NOMO-1 (cell line): ENCODE data around the gene APLN.

Experiments used
- DNase-seq, 2 experiments: peaks; one replicate each; lab custom pipeline; 2025; ENCODE audit not compliant: unreplicated experiment in 2 of 2; lab: John Stamatoyannopoulos, UW

APLN gene

GRCh38 chrX:129654652-129655546, at the start of gene APLN:
Gene APLN (minus strand): TSS chrX:129654956. CDS start chrX:129654630, 326 bp downstream.
- peak; percentile 1 to 22 for DNase-seq

GRCh38 chrX:129704491-129704890, 49.7 kb upstream of the APLN start:
- DNase-seq: no peak

DNA sequence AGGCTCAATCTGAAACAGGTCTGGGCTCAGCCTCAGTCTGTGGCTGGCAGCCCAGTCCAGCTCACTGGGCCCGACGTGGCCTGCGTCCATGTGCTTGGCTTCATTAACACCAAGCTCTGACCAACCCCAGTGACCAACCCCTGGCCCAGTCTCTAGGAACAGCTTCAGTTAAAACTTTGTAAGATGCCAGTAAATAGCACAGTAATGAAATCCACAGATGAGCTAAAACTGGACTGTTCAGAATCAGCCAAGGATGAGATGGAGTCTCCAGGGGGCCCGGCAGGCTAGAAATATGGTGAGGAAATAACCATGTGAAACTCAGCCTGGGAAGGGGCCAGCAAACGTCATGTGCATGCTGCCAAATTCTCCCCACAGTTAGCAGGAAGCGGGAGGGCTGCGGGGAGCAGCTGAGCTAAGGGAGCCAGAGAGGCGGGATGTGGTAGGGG, 46.9 kb upstream of the APLN start:
- no peak for DNase-seq

DNA sequence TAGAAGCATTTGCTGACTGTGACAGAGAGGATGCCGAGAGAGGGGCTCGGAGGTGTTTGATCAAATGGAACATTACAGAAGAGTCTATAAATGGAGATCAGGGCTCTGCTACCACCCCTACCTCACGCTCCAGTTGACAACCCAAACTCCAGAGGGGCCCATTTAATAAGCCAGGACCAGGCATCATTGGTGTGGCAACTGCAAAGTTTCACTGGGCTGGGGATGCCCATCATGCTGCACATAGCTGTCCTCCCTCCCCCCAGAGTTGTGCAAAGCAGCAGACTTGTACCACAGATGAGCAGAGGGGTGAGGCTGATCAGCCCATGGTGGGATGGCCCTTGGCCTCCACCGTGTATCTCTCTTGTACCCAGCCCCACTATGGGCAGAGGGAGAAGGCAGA, 45.8 kb upstream of the APLN start:
- no peak for DNase-seq

DNA sequence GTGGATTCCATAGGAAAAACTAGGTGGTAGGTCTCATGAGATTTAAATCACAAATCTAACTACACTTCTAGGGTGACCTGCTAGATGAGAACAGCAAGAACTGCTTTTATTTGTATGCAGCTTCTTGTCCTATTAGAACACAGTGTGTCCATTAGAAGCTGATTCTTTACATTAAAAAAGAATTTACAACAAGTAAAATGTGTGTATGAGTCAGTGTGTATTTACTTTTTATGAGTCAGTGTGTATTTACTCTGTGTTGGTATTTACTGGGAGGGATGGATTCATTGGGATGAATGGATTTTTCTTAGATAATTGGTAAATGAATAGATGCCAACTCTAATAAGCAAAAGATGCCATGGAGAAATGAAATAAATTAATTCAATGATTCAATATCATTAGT, 43.4 kb upstream of the APLN start:
- no peak for DNase-seq

- no peak for DNase-seq
Observed at GRCh38 chrX:129697204-129697829, 42.6 kb upstream of the APLN start.

- DNase-seq: no peak
Observed at GRCh38 chrX:129696463-129697155, 41.9 kb upstream of the APLN start.

- DNase-seq: no peak
Observed at GRCh38 chrX:129695937-129696336, 41.2 kb upstream of the APLN start.

DNA sequence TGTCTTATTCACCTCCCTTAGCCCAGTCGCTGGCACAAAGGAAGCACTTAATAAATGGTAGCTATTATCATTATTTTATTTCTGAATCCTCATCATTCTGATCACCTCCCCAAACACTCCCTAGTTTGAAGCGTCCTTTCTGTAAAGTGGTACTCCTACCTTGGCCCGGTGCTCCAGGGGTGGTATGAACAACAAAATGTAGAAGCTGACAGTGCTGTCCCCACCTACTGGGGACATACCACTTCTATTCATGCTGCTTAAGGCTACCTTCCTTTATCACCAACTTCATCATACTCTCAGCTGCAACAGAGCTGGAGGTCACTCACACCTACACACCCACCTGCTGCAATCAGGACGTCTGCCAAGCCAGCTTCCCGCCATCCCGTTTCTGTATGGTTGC, 40.8 kb upstream of the APLN start:
- DNase-seq: no peak

GRCh38 chrX:129694805-129695204, 40.0 kb upstream of the APLN start:
- no peak for DNase-seq

DNA sequence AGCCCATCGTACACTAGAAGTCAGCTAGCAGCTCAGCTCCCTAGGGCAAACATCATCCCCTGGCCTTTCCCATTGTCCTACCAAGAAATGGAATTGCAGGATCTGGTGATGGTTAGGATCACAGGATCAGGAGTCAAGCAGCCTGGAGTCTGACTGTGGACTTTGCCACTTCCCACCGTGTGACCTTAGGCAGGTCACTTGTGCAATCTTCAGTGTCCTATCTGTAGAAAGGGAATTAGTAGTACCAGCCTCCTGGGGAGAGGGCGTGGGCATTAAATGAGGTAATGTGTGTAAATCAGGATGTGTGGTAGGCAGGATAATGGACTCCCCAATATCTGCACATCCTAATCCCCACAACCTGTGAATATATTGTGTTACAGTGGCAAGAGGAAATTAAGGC, 38.6 kb upstream of the APLN start:
- no peak for DNase-seq

DNA sequence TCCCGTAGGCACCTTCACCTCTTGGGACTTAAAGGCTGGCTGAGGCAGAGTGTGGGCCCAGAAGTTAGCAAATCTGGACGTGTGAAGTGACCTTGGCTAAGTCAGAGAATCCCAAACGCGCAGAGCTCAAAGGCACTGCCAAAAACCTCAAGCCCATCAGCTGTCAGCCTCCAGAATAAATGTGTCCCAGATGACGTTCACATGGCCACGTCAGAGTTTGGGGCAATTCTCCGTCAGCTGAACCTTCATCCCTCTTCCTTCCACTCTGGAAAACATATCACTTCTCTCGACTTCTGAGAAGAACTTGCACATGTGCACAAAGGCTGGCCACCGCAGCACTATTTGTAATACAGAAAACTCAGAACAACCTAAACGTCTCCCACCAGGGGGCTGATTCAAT, 35.7 kb upstream of the APLN start:
- no peak for DNase-seq

- no peak for DNase-seq
Observed at GRCh38 chrX:129689796-129690195, 35.0 kb upstream of the APLN start.

GRCh38 chrX:129688097-129688496, 33.3 kb upstream of the APLN start:
- DNase-seq: no peak

- DNase-seq: no peak
Observed at GRCh38 chrX:129686422-129686948, 31.7 kb upstream of the APLN start.

DNA sequence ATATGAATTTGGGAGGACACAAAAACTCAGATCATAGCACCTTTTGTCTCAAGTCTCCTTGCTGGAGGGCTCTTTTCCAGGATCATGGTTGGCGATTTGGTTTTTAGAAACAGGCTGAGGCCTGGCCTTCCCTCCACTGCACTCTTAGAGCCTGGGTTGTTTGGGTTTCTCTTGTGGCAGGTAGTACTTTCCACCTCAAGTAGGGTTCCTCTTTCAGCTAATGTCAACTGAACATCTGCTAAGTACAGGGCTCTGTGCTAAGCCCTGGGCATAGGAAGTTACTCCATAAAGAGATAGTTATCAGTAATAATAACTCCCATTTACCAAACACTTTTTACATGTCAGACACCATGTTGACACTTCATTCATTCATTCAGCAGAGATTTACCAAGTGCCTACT, 28.2 kb upstream of the APLN start:
- DNase-seq: no peak

DNA sequence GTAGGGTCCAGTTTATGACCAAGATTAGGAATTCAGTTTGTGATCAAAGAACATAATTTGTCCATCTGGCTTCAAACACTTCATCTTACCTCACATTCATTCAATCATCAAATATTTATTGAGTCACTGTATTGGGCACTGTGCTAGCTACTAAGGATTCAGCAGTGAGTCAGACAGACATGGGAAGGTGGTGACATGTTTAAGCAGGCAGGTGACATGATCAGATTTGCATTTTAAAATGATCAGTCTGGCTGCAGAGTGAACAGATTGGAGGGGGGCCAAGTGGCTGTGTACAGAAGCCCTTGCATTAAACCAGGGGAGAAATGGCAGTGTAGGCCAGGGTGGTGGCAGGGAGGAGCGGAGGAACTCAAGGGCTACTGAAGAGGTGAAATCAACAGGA, 25.1 kb upstream of the APLN start:
- no peak for DNase-seq

DNA sequence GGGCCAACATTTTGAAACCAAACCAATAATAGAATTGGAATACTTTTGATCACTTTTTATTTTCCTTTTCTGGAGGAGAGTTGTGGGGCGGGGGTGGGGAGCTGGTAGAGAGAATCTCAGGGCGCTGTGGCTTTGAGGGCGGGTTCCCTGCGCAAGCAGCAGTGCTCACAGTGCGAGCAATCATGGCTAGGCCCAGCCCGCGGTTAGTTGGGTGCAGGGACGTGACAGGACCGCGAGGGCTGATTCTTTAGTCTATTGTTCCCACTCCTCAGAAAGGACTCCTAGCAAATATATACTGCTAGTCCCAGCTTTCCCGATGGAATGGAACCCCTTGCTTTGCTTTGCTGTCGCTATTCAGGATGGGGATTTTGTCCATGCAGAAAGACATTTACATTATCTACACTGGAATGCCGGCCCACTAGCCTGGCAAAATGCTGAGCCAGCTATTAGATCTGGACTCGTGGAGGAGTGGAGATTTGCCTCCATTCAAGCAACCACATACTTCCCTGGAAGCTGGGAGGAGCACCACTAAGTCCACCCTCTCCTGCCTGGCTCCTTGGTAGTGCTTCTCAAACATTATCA, 23.9 kb upstream of the APLN start:
- no peak for DNase-seq

DNA sequence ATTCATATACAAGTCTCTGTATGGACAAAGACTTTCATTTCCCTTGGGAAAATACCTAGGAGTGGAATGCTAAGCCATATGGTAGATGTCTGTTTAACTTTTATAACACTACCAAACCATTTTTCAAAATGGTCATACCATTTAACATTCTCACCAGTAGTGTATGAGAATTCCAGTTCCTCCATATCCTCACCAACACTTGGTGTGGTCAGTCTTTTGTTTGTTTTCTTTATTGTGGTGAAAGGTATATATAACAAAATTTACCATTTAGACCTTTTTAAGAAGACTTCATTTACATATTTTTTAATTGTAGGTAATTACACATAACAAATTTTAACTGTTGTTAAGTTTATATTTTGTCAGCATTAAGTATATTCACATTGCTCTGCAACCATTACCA, 12.7 kb upstream of the APLN start:
- no peak for DNase-seq

DNA sequence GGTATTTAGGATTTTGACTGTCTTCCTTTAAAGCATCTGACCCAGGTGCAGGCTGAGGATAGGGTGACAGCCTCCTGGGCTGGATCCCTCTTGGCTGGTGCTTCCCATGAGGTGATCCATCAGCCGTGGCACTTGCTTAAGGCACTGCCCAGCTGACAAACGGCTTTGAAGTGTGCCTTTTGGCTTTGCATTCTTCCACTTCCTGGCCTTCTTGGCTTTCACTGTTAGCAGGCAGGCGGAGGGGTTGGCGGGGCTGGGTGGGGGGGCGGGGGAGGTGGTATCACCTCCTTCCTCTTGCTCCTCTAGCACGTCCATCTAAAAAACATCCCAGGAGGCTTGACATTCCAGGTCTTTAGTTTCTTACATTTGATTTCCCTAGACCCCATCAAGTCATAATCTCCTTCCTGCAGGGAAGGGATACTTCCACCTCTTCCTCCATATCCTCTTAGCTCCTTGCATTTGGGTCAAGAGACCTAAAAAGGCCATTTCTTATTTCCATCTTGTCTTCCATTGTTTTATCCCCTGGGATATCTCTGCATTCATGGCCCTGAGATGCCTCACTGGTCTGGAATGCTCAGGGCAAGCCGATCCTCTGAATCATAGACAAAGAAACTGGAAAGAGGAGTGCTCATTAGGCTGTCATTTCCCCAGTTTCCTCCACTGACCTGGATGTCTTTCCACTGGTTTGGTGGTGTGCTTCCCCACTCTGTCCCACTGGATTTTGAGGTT, 11.3 kb upstream of the APLN start:
- no peak for DNase-seq
